ENCODE data around the gene CERS3.
"Not testable (repeated sequence)": the region's sequence is repeated elsewhere in the genome, so short reads cannot be mapped to it uniquely, and the experiment has no call there.

The CERS3 gene

GRCh38 chr15:100463515-100463914 lies 65.2 kb downstream of the CERS3 start:
- DNase-seq: no peak

- no peak for DNase-seq
Observed at GRCh38 chr15:100461049-100461448, 67.7 kb downstream of the CERS3 start.

GRCh38 chr15:100457201-100457600 lies 71.5 kb downstream of the CERS3 start:
- DNase-seq: no peak

GRCh38 chr15:100454148-100454547 lies 74.6 kb downstream of the CERS3 start:
- no peak for DNase-seq

GRCh38 chr15:100448481-100448880 lies 80.3 kb downstream of the CERS3 start:
- DNase-seq: no peak

GRCh38 chr15:100441063-100441462 lies 87.7 kb downstream of the CERS3 start:
- DNase-seq: not testable (repeated sequence)

DNA sequence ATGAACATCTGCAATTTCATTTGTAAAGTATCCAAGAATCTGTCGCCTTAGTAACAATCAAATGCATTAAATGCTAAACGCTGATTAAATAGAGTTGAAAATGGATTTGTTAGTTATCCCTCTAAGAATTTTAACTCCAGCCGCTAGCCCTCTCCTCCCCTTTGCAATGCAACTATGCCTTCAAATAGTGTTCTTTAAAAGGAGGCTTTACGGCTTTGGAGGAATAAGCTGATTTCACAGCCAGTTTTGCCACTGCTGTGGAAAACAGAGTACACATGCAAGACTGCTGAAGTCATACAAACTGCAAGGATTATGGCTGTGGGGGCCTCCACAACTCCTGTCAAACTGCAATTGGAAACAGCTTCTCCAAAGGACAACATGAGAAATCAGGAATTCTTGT lies 89.2 kb downstream of the CERS3 start:
- DNase-seq: no peak

GRCh38 chr15:100438570-100438969 lies 90.2 kb downstream of the CERS3 start:
- no peak for DNase-seq

- DNase-seq: no peak
Observed at GRCh38 chr15:100437261-100437660, 91.5 kb downstream of the CERS3 start.

DNA sequence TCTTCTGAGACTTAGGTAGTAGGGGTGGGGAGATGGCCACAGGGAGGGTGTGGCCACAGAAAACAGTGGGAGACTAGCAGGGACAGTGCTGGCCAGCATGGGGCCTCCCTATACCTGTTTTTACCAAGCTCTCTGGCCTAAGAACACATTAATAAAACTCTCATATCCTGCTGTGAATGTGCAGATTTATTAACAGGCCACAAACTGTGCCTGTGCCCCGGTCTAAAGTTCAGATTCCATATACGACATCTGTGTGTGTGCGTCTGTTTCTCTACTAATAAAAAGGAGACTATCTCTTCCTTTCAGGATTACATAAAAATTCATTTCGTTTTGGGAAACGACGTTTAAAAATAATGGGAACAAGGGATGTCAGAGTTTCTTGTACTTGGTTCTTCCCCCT lies 94.2 kb downstream of the CERS3 start:
- no peak for DNase-seq

DNA sequence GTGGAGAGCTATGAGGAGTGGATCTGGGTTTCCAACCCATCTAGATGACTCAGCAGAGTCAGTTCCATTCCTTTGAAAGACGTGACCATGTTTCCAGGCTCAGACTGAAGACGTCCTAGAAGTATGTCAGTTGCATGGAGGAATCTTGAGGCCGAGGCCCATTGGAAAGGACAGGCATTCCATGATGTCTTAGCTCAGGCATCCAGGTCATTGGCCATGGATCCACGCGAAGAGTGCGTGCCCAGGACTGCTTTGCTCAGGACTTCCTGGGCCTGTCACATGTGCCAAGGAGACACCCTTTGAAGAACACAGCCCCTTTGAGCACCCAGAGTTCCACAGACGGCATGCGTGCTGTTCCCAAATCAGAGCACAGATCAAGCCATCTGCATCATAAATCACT lies 94.7 kb downstream of the CERS3 start:
- DNase-seq: no peak

DNA sequence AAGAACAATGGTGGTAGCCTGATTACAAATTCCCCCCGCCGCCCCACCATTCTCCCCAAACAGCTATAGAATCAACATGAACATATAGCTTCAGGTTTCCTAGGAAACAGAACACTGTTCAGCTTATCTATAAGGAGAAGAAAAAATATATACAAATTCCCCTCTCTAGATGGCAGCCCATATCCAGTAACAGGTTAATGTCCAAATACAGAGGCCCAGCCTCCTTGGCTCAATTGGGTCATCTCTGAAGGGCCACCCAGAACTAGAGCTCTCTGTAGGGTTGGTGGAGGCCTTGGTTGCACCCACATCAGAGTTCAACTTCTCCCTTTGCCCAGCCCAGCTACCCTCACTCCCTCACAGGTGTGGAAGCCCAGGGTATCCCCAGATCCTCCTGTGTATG lies 95.4 kb downstream of the CERS3 start:
- DNase-seq: no peak

- DNase-seq: no peak
Observed at GRCh38 chr15:100430411-100430810, 98.3 kb downstream of the CERS3 start.

DNA sequence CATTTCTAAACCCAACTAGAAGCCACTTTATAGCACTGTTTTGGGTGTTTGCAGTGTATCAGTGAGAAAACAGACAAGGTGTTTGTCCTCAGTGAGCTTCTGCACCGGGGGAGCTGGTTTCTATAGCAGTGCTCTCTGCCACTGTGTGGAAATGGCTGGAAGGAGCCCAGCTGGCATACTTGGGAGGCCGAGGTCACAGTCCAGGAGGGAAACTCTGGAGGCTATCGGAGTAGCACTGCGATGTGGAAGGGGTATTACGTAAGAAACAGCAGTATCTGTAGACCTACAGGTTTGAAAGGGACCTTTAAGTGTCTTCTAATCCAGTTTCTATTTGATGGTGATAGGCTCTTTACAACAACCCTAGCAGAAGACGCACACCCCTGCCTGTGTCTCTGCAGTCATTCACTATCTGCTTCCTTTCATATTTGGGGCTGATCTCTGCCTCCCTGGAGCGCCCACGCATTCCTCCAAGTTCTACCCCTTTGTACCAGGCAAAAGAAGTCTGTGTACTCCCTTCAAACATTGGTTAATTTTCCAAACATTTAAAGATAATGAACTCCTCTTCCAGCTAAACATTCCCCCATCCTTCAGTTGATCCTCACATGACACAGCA lies 99.5 kb downstream of the CERS3 start:
- DNase-seq: no peak

- DNase-seq: no peak
Observed at GRCh38 chr15:100426937-100427336, 101.8 kb downstream of the CERS3 start.

- DNase-seq: no peak
Observed at GRCh38 chr15:100405179-100405578, 123.6 kb downstream of the CERS3 start.

DNA sequence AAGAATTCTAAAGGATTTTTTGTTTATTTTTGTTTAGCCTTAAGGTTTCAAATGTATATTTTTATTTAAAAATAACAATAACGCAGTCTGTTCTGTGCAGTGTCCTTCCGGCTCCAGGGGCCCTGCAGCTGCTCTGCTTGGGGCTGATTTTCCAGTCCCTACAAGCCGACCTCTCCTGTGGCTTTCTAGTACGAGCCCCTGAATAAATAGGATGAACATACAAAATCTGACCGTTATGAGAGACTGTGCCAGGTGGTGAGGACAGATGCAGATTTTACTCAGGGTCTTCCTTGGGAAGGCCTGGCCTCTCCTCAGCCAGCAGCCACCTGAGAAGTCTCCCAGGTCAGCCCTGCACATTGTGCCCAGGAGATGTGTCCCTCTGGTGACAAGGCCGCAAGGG lies 127.8 kb downstream of the CERS3 start:
- no peak for DNase-seq

GRCh38 chr15:100394736-100395440 lies 133.9 kb downstream of the CERS3 start:
- no peak for DNase-seq

DNA sequence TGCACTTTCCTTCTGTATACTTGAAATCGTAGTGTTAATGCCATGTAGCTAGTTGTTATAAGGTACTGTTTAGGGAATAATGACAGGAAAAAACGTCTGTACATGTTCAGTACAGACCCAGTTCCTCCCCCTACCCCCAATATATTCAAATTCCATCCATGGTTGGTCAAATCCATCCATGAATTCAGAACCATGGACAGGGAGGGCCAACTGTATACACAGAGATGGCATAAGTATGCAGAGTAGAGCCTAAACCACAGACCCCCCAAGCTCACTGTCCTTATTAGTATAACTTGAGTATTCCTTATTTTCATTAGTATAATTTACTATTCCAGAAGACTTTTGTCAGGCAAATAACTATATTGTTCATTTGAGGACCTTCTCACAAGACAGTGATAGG lies 135.7 kb downstream of the CERS3 start:
- DNase-seq: no peak

GRCh38 chr15:100385300-100386050 lies 143.3 kb downstream of the CERS3 start:
- no peak for DNase-seq

- no peak for DNase-seq
Observed at GRCh38 chr15:100384108-100384410, 144.7 kb downstream of the CERS3 start.

- DNase-seq: no peak
Observed at GRCh38 chr15:100383302-100384107, 145.2 kb downstream of the CERS3 start.

GRCh38 chr15:100373942-100374341 lies 154.8 kb downstream of the CERS3 start:
- no peak for DNase-seq

Measured in cortex of kidney (tissue), 1 donor.